GM21529 (cell line): Measurements from ENCODE around the gene CCDC85A.

Experiments
- ATAC-seq: cut with Tn5 transposase; IDR thresholded peaks from one replicate; pipeline ENCODE4 v1.9.1; 2021; ENCODE audit not compliant: unreplicated experiment

Gene CCDC85A

DNA sequence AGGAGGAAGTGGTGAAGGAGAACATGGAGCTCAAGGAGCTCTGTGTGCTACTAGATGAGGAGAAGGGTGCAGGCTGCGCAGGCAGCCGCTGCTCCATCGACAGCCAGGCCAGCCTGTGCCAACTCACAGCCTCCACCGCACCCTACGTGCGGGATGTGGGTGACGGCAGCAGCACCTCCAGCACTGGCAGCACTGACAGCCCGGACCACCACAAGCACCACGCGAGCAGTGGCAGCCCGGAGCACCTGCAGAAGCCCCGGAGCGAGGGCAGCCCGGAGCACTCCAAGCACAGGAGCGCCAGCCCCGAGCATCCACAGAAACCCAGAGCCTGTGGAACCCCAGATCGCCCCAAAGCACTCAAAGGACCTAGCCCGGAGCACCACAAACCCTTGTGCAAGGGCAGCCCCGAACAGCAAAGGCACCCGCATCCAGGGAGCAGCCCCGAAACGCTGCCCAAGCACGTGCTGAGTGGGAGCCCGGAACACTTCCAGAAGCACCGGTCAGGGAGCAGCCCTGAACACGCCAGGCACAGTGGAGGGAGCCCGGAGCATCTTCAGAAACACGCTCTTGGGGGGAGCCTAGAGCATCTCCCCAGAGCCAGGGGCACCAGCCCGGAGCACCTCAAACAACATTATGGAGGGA is 9.0 kb downstream of the CCDC85A start:
- ATAC-seq, result no peak

DNA sequence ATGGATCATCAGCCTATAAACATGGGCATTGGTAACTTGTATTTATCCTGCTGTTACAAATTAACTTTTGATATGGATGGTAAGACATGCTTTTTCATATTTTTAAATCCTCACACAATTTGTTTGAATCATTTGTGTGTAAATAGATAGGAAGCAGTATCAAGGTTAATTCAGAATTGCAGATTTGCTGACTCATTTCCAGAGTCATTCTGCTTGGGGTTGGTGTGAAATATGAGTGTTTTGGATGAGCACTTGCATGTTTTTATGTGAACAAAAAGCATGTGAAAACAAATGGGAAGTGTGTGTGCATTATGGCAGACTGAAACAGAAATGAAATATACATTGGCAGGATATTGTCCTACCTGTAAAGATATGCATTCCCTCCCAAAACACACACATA is 11.8 kb downstream of the CCDC85A start:
- ATAC-seq, result no peak

DNA sequence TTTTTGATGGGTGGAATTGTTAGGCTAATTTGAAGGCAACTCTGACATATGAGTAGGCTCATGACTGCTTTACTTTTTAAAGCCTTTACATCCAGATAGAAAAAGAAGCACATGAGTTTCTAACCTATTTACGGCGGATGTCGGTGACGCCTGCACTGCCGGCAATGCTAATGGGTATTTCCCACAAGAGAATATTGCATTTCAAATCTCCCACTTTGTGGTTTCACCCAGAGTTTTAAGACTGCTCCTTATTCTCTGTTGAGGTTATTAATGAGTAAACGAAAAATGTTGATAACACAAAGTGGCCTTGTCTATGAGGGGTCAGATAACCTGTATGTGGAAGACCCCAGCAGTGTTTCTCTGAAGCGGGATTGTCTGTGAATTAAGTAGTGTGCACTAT is 14.0 kb downstream of the CCDC85A start:
- ATAC-seq, result no peak

DNA sequence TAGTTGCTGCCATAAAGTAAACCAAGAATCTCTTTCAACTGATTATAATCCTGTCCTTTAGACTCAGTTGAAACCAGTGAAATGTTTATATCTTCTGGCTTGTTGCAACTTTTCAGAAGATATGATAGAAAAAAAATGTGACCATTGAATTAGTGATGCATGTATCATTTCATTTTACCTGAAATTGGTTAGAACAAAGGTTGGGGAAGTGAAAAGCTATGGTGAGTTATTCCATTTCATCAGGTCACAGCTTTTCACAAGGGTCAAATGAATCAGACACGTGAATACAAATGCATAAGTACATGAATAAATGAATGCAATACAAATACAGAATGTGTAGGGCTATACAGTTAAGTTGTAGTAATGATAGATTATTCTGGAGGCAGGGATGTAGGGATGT is 15.1 kb downstream of the CCDC85A start:
- no peak for ATAC-seq

DNA sequence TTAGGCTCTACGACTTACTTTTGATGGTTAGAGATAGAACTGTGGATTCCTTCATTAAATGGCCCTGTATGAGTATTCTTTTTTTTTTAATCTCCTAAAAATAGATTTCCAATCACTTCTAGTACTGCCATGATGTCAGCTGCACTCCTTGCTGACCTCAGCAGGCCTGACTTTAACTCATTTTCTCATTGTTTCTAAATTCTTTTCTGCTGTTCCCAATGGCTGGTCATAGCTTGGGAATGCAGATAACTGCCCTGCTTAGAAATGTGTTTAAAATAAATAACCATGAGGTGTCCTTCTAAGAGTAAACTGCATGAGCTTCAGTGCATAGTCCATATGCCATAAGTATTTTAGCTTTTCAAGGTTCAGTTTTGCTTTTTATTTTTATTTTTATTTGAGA is 15.7 kb downstream of the CCDC85A start:
- ATAC-seq, result no peak

DNA sequence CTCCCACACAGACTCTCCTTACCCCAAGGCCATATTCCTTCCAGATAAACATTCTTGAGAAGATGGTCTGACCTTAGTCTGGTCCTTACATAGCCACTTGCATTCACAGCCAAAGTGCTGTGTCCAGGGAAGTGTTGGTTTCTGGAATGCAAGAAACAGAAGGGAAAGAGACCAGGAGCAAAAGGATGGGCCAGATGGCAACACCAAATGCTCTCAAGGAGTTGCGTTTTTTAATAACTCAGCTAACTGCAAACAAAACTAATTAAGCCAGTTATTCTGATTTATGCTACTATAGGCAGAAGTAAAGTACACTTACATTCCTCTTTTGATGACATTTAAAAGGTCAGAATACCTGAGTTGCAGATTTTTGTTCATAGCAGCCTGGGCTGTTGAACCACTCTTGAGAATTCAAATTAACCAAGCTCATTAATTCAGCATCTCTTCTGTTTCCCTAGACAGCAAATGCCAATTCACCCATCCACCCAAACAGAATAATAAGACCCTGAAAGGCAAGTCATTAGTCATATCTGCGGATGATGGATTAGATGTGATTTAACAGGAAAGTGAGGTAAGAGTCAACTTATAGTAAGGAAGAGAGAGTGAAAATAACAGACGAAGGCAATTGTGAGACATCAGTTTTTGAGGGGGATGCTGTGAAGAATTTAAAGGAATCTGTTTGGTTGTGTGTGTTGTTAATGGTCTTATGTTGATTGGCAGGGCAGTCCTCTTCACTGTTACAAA is 18.8 kb downstream of the CCDC85A start:
- no peak for ATAC-seq

DNA sequence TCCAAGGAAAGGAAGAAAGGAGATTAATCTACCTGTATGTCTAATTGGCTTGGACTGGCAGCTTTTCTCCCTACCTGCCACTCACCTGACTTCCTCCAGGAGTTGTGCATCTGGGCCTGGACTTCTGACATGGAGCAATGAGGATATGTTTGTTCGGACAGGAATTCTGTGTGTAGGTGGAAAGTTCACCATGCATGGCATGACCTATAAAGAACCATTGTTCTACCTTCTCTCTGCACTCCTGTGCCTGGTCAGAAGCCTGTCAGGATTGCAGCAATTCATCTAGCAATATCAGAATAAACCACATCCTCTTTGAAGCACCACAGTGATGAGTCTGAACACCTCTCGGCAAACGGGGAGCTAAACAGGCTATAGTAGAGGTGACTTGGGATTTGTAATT is 20.8 kb downstream of the CCDC85A start:
- no peak for ATAC-seq

DNA sequence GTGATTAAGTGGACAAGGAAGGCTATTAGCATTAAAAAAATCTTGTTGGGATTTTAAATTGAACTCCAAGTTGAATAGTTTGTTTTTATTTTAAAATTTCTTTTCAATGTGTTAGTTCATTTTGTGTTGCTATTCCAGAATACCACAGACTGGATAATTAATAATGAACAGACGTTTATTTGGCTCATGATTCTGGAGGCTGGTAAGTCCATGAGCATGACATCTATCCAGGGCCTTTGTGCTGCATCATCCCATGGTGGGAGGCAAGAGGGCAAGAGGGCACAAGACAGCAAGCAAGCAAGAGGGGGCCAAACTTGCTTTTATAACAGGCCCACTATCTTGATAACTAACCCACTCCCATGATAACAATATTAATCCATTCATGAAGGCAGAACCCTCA is 22.5 kb downstream of the CCDC85A start:
- ATAC-seq, result no peak

DNA sequence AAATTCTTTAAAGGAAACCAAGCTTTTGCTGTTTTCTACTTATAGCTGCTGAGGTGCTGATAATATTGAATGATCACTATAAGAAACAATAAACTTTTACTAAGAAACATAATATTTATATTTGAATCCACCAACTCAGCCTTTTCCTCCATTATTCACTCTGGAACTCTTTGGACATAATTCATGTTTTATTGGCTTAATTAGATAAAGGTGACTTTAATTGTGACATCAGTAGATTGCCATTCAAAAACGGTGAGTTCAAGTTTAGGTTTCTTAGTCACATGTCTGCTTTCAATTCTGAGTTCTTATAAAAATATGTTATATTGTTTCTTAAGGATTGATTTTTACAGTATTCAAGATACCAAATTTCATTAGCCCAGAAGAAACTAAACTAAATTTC is 24.0 kb downstream of the CCDC85A start:
- no peak for ATAC-seq

DNA sequence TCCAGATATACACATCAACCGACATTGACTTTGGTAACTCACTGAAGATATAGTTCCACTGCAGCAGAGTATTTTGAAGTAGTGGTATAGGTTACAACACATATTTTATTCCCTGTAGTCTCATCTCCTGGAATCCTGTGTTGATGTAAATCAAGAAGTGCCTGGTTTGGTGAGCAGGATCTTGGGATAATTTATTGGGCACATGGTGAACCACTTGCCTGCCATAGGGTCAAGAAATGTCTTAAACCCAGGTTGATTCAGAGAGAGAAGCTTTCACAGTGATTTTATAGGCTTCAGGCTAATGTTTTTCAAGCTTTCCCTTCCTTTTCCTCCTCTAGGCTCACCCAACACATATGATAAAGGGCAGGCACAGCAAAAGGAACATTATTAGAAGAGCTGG is 24.6 kb downstream of the CCDC85A start:
- ATAC-seq, result no peak

DNA sequence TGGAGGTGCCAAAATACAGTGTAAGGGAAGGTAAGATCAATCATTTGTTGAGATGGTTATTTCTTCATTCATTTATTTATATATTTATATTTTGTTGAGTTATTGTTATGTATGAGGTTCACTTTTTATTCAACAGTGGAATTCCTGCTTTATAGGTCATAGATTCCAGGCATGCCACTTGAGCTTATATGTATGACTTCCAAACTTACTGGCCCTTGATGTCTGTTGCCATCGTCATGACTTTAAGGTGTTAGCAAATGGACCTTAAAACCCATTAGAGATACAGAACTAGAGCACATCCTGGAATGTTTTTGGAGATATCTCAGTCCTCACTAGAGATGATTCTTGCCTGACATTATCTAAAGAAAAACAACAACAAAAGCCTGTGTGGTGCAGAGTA is 25.9 kb downstream of the CCDC85A start:
- no peak for ATAC-seq

DNA sequence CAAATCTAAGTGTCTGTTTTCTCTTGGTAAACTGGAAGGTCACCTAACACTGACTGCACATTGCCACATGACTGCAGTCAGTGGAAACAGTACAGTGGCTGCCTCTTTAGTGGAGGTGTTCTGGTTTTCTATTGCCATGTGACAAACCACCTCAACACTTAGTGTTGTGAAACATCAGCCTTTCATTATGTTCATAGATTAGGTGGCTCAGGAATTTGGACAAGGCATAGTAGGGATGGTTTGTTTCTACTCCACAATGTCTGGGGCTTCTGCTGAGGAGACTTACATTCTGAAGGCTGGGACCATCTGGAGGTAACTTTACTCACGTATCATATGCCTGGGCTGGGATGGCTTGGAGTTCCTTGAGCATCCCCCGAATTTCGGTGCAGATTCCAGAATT is 26.5 kb downstream of the CCDC85A start:
- no peak for ATAC-seq

DNA sequence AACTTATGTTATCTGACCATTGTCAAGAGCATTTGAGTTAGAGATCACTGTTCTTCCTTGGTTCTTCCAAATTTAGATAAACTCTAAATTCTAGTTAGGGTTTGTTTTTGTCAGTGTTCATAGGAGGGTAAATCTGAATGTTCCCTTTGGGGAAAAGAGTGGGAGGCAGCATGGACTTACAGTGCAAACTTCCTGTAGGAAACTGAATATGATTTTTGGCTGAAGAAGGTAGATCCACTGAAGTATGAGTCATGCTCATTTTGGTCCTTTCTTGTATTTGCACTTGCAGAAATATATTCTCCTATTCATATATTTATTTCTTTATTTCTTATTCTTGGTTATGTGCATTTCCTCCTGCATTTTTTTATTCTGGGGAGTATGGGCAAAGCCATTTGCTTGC is 27.3 kb downstream of the CCDC85A start:
- no peak for ATAC-seq

DNA sequence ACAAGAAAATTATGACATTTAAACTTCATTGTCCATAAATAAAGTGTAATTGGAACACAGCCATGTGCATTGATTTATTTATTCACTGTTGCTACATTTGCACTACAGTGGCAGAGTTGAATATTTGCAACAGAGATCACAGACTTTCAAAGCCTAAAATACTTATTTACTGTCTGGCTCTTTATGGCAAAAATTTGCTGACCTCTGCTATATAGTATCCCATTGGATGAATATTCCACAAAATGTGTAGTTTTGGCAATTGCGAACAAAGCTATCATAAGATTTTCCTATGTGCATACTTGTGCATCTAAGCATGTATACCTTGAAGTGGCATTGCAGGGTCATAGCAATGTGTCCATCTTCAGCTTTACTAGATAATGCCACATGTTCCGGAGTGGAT is 32.1 kb downstream of the CCDC85A start:
- ATAC-seq, result no peak

DNA sequence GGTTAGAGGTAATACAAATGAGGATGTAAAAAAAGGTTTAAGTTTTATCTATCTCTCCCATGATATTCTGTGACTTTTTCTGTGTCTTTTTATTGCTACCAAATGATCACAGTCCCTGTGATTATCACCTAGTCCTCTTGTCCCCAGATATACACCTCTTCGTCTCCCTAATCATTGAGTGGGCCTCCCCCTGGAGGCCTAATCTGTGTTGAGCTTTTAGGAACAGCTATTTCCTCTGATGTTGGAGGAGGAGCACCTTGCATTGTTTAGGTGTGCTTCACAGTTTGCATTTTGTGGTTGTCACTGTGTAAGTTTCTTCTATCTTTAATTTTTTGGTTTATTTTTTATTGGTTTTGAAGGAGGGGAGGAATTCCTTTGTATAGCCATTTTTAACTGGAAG is 33.3 kb downstream of the CCDC85A start:
- ATAC-seq, result no peak

DNA sequence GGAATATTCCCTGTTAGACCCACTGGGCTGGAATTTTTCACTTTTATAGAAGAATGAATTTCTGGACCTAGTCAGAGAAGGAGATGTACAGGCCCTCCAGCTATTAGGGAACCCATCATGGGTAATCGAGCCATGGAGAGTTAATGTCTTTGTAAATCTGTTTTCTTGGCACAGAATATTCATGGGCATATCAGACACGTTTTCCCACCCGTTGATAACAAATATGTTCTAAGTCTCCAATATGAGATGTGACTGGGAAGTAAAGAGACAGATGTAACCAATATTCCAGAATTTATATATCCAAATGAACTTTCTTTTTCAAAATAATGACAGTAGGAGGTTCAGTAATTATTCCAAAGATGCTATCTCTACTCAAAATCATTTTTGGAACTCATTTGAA is 38.7 kb downstream of the CCDC85A start:
- ATAC-seq, result no peak

DNA sequence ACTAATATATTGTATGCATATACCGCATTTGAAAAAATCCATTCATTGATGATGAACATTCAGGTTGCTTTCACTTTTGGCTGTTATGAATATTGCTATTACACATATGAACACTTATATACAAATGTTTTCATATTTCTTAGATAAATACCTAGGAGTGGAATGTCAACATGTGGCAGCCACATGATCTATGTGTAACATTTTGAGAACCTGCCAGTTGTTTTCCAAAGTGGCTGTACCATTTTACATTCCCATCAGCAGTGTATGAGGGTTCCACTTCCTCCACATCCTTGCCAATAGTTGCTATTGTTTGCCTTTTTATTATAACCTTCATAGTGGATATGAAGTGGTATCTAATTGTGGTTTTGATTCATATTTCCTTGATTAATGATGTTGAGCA is 40.5 kb downstream of the CCDC85A start:
- no peak for ATAC-seq

DNA sequence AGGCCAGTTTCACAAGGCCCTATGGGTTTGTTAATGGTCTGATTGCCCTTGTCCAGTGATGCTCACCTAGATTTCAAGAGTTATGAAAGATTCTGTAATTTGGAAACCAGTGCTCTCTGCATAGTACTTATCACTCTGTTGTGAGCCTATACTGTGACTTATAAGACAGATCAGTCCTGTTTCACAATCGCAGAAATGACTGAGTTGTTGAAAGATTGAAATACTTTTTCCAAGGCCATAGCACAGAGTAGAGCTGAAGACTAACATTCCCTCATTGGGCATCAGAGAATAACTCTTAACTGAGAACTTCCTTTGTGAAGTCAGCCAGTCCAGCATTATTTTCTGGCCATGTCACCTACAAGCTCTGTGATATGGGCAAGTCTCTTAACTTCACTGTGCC is 44.0 kb downstream of the CCDC85A start:
- no peak for ATAC-seq

DNA sequence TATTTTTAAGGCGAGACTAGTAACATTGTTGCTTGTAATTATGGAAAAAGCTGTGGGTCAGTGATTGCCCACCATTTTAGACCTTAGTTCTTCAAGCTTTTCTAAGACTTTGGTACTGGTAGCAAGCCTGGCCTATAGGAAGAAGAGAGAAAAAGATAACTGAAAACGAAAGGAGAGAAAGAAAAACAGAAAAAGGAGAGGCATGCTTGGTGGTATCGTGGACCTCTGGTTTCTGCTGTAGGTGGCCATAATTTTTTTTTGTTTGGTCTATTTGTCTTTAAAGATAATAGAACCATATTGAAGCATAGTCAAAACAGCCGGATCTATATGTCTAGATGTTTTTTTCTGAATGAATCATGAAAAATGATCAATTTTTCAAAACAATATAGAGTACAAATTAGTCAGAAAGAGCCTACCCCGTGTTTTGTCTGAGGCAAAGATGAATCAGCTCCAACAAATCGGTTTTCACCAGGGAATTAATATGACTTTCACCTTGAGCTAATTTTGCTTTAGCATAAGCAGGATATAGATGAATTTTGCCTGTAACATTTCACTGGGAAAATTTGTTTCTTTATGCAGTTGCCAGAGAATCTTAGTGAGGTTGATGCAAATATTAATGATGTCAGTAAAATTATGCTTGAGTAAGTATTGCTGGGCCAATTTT is 45.7 kb downstream of the CCDC85A start:
- ATAC-seq, result no peak

DNA sequence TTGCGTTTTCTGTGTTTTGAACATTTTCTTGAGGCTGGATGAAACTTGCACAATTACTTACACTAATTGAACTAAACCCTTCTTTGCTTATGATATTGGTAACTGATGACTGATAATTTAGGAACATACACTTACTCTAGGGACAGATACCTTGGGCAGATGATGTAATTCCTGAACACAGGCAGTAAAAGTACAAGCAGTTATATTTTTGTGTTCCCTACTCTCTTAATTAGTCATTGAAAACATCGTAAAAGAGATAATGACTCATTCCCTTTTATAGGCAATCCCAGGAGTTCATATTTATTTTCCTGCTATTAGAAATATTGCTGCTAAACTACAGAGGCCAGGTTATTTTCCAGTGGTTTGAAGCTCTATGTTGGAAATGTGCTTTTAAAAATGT is 46.4 kb downstream of the CCDC85A start:
- no peak for ATAC-seq

DNA sequence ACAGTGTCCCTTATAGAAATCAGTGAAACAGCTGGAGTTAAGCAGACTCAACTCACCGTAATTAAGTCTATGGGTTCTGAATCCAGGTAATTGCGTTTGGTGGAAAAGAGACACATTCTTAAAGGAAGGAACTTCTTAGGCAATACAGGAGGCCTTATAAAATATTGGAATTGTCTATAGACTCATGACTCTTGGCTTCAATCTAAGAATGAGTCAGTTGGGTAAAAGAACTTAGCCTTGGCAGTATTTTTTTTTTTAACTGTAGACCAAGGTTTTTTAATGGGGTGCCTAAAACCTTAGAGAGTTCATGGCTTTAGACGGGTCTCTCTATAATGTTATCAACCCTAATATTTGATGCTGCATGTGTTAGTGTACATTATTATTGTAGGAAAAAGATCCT is 47.6 kb downstream of the CCDC85A start:
- ATAC-seq, result no peak

DNA sequence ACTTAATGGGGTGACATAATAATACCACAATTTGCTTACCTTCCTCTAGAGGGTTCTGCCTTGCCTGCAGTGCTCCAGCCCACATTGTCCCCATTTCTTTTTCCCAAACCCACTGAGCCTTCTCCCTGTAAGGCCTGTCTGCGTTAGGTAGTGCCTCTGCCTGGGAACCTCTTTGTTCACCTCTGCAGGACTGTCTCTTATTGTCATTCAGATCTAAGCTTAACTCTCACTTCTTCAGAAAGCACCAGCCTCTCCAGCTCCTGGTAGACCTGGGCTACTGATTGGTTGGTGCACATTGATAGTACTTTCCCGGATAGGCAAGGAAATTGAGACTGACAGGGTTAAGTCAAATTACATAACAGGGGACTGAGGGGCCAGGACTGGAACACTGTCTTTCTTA is 49.1 kb downstream of the CCDC85A start:
- no peak for ATAC-seq

DNA sequence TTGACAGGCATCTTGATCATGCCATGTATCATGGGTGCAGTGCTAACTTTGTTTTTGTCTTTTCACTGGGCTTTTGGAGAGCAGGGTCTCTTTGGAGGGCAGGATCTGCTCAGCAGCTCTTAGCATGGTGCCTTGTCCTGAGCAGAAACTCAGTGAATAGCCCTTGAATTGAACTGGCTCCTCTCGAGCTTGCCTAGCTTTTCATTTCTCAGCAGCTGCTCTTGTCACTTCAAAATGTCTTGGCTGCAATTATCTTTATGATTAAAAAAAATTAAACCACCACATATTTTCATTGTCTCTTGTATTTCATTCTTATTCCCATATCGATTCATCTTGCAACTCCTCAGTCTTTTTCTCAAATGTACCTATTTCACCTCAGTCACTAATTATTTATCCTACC is 50.5 kb downstream of the CCDC85A start:
- no peak for ATAC-seq
